ENCODE measurements around the gene SEMA3C. TPM values are rescaled to one million over a fixed set of nuclear protein-coding genes. Genes with fewer than 3 reads are reported as not detected.

SEMA3C gene
- total RNA-seq, 1 experiment from 2014 or later, result 13.3 TPM

GRCh38 chr7:80884511-80885195, 34.2 kb downstream of the SEMA3C start:
- no peaks in the 10 kb centered on the region for H3K9me3 ChIP-seq (ENCODE audit: low read depth, low read length, poor library complexity, severe bottlenecking)
- no peak overlapping the region for H3K4me3 ChIP-seq (ENCODE audit: low read depth, low read length, poor library complexity, severe bottlenecking)
- no peaks in the 10 kb centered on the region for H3K36me3 ChIP-seq (ENCODE audit: insufficient read depth, low read length, poor library complexity, severe bottlenecking)
- H3K27ac ChIP-seq (ENCODE audit: low read depth, low read length, poor library complexity, severe bottlenecking), result no peak overlapping the region
- H3K27me3 ChIP-seq (replicated peaks; ENCODE audit: insufficient read depth, low read depth, low read length, poor library complexity), result no peaks in the 10 kb centered on the region
- no TSS peak for BruUV-seq (replicated peaks)
- CTCF ChIA-PET, result no interaction called here
- intact Hi-C loops (cut with micrococcal nuclease; ENCODE audit: unreplicated experiment), result no loop called here
- H3K4me1 ChIP-seq (ENCODE audit: insufficient read depth, low read length, poor library complexity, severe bottlenecking), result peaks cover 3% of the 10 kb centered on the region
- no peak for DNase-seq (ENCODE audit: low spot score)
- POLR2A ChIA-PET (ENCODE audit: low non-redundant PET), result no interaction called here
- TF ChIP-seq CTCF (conservative IDR thresholded peaks at IDR 0.05; ENCODE audit: low read depth, low read length) (no peak), EZH2 (IDR thresholded peaks at IDR 0.05; ENCODE audit: borderline replicate concordance, low read depth, low read length, poor library complexity, severe bottlenecking) (no peak)

GRCh38 chr7:80883154-80884025, 35.5 kb downstream of the SEMA3C start:
- Histone ChIP-seq H3K36me3 (ENCODE audit: insufficient read depth, low read length, poor library complexity, severe bottlenecking) (no peaks in the 10 kb centered on the region), H3K4me1 (ENCODE audit: insufficient read depth, low read length, poor library complexity, severe bottlenecking) (peaks cover 3% of the 10 kb centered on the region), H3K4me3 (ENCODE audit: low read depth, low read length, poor library complexity, severe bottlenecking) (no peak overlapping the region), H3K9me3 (ENCODE audit: low read depth, low read length, poor library complexity, severe bottlenecking) (no peaks in the 10 kb centered on the region), H3K27me3 (replicated peaks; ENCODE audit: insufficient read depth, low read depth, low read length, poor library complexity) (no peaks in the 10 kb centered on the region), H3K27ac (ENCODE audit: low read depth, low read length, poor library complexity, severe bottlenecking) (no peak overlapping the region)
- intact Hi-C loops (cut with micrococcal nuclease; ENCODE audit: unreplicated experiment), result no loop called here
- peak; percentile 68 for DNase-seq (ENCODE audit: low spot score)
- no TSS peak for BruUV-seq (replicated peaks)
- CTCF ChIA-PET, result no interaction called here
- no peak for TF ChIP-seq CTCF (conservative IDR thresholded peaks at IDR 0.05; ENCODE audit: low read depth, low read length)
- no peak for TF ChIP-seq EZH2 (IDR thresholded peaks at IDR 0.05; ENCODE audit: borderline replicate concordance, low read depth, low read length, poor library complexity, severe bottlenecking)
- POLR2A ChIA-PET (ENCODE audit: low non-redundant PET), result no interaction called here

DNA sequence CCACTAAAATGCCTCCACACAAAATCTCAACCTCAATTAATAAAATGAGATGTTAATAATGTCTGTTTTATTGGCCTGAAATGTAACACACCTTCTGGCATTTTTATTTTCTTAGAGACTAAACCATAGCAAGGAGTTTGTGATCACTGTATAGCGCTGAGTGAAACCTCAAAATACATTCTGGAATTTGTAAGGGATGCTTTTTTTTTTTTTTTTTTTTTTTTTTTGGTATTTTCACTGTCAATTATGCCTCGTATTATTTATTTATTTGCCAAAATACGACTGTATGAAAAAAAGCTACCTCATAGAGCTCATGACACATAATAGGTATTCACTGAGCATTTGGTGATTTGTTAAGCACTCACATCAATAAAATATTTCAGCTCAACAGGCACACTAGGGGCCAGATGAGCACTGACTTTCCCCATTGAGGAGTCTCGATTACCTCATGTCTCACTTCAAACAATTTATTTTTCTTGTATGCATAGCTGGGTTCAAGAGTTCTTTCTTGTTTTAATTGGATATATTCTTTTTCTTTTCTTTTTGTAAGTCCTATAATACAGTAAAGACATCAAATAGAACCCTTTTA, 36.5 kb downstream of the SEMA3C start:
- Histone ChIP-seq H3K4me3 (ENCODE audit: low read depth, low read length, poor library complexity, severe bottlenecking) (no peak overlapping the region), H3K27ac (ENCODE audit: low read depth, low read length, poor library complexity, severe bottlenecking) (no peak overlapping the region), H3K9me3 (ENCODE audit: low read depth, low read length, poor library complexity, severe bottlenecking) (no peaks in the 10 kb centered on the region), H3K27me3 (replicated peaks; ENCODE audit: insufficient read depth, low read depth, low read length, poor library complexity) (no peaks in the 10 kb centered on the region), H3K4me1 (ENCODE audit: insufficient read depth, low read length, poor library complexity, severe bottlenecking) (peaks cover 3% of the 10 kb centered on the region), H3K36me3 (ENCODE audit: insufficient read depth, low read length, poor library complexity, severe bottlenecking) (no peaks in the 10 kb centered on the region)
- DNase-seq (ENCODE audit: low spot score), result no peak
- BruUV-seq (replicated peaks), result no TSS peak
- TF ChIP-seq EZH2 (IDR thresholded peaks at IDR 0.05; ENCODE audit: borderline replicate concordance, low read depth, low read length, poor library complexity, severe bottlenecking) (no peak), CTCF (conservative IDR thresholded peaks at IDR 0.05; ENCODE audit: low read depth, low read length) (no peak)
- CTCF ChIA-PET, result no interaction called here
- POLR2A ChIA-PET (ENCODE audit: low non-redundant PET), result no interaction called here
- intact Hi-C loops (cut with micrococcal nuclease; ENCODE audit: unreplicated experiment), result no loop called here

Data from A673 (cell line).